Measurements from ENCODE around the gene METTL9. TPM values are rescaled to one million over a fixed set of nuclear protein-coding genes. Genes with fewer than 3 reads are reported as not detected.
A peak's percentile ranks its signal among the peaks of the same experiment; 100 is the strongest.
"Not testable (repeated sequence)": the region's sequence is repeated elsewhere in the genome, so short reads cannot be mapped to it uniquely, and the experiment has no call there.

Gene METTL9
- polyA plus RNA-seq, 4 donors = 253 to 296 (median 276) TPM

GRCh38 chr16:21570676-21571017, 28.7 kb upstream of the METTL9 start:
- no peak for DNase-seq (ENCODE audit: low read depth in 4 of 4, low spot score in 3 of 4)

GRCh38 chr16:21573506-21573905, 25.9 kb upstream of the METTL9 start:
- not testable (repeated sequence) for DNase-seq (ENCODE audit: low read depth in 4 of 4, low spot score in 3 of 4)

GRCh38 chr16:21574372-21574771, 25.0 kb upstream of the METTL9 start:
- DNase-seq (ENCODE audit: low read depth in 4 of 4, low spot score in 3 of 4) = no peak

GRCh38 chr16:21576323-21576722, 23.1 kb upstream of the METTL9 start:
- DNase-seq (ENCODE audit: low read depth in 4 of 4, low spot score in 3 of 4) = not testable (repeated sequence)

GRCh38 chr16:21577487-21577886, 21.9 kb upstream of the METTL9 start:
- not testable (repeated sequence) for DNase-seq (ENCODE audit: low read depth in 4 of 4, low spot score in 3 of 4)

- not testable (repeated sequence) for DNase-seq (ENCODE audit: low read depth in 4 of 4, low spot score in 3 of 4)
Measured at GRCh38 chr16:21578311-21578710, 21.1 kb upstream of the METTL9 start.

- DNase-seq (ENCODE audit: low read depth in 4 of 4, low spot score in 3 of 4) = not testable (repeated sequence)
Measured at GRCh38 chr16:21580131-21580530, 19.2 kb upstream of the METTL9 start.

- DNase-seq (ENCODE audit: low read depth in 4 of 4, low spot score in 3 of 4) = no peak
Measured at GRCh38 chr16:21580807-21581206, 18.6 kb upstream of the METTL9 start.

GRCh38 chr16:21584817-21585216, 14.6 kb upstream of the METTL9 start:
- DNase-seq (ENCODE audit: low read depth in 4 of 4, low spot score in 3 of 4) = no peak

- DNase-seq (ENCODE audit: low read depth in 4 of 4, low spot score in 3 of 4) = not testable (repeated sequence)
Measured at GRCh38 chr16:21588593-21588992, 10.8 kb upstream of the METTL9 start.

GRCh38 chr16:21589551-21589950, 9.8 kb upstream of the METTL9 start:
- no peak for DNase-seq (ENCODE audit: low read depth in 4 of 4, low spot score in 3 of 4)

GRCh38 chr16:21590287-21590686, 9.1 kb upstream of the METTL9 start:
- DNase-seq (ENCODE audit: low read depth in 4 of 4, low spot score in 3 of 4) = no peak

GRCh38 chr16:21590796-21591195, 8.6 kb upstream of the METTL9 start:
- DNase-seq (ENCODE audit: low read depth in 4 of 4, low spot score in 3 of 4) = no peak

- DNase-seq (ENCODE audit: low read depth in 4 of 4, low spot score in 3 of 4) = no peak
Measured at GRCh38 chr16:21592191-21592590, 7.2 kb upstream of the METTL9 start.

GRCh38 chr16:21593530-21594289, 5.7 kb upstream of the METTL9 start:
- no peak for DNase-seq (ENCODE audit: low read depth in 4 of 4, low spot score in 3 of 4)

- no peak for DNase-seq (ENCODE audit: low read depth in 4 of 4, low spot score in 3 of 4)
Measured at GRCh38 chr16:21597561-21598030, 1.8 kb upstream of the METTL9 start.

- DNase-seq (ENCODE audit: low read depth in 4 of 4, low spot score in 3 of 4) = no peak
Measured at GRCh38 chr16:21598206-21598605, 1.2 kb upstream of the METTL9 start.

- no peak for DNase-seq (ENCODE audit: low read depth in 4 of 4, low spot score in 3 of 4)
Measured at GRCh38 chr16:21598701-21599121, 666 bp upstream of the METTL9 start.

- DNase-seq (ENCODE audit: low read depth in 4 of 4, low spot score in 3 of 4) = peak in 1 of 4 donors; percentile 29
Measured at GRCh38 chr16:21600031-21600773, 825 bp downstream of the METTL9 start.

- no peak for DNase-seq (ENCODE audit: low read depth in 4 of 4, low spot score in 3 of 4)
Measured at GRCh38 chr16:21602785-21603184, 3.4 kb downstream of the METTL9 start.

GRCh38 chr16:21603928-21604327, 4.6 kb downstream of the METTL9 start:
- peak in 1 of 4 donors; percentile 26 for DNase-seq (ENCODE audit: low read depth in 4 of 4, low spot score in 3 of 4)

GRCh38 chr16:21605848-21606247, 6.5 kb downstream of the METTL9 start:
- not testable (repeated sequence) for DNase-seq (ENCODE audit: low read depth in 4 of 4, low spot score in 3 of 4)

All from right renal pelvis (tissue), 4 donors.